ENCODE results near the gene ITSN2. TPM values are rescaled to one million over a fixed set of nuclear protein-coding genes. Genes with fewer than 3 reads are reported as not detected.

Gene ITSN2
- total RNA-seq, 1 donor from 2014 or later = 19.6 TPM

DNA sequence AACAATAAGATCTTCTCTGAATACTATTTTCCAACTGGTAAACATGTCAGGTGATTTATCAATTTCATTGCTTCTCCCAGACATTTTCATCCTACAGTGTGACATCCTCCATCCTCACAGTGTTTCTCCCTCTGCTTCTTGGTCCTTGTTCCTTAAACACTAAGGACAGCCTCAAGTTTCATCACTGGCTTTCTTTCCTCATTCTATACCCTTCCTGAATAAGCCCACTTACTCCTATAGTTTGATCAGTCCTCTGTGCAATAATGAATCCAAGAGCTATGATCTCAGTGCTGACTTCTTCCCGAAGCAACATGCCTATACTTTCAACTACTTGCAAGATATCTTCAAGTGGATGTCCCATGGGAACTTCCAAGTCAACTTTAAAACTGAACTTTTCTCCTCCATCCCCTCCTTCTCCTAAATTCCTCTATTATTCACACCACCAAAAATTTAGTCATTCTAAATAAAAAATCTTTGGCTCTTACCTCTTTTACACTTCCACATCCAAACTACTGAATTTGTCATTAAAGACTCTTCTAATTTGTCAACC lies 97.8 kb downstream of the ITSN2 start:
- peaks cover 17% of the 10 kb centered on the region for H3K36me3 Mint-ChIP-seq
- no peaks in the 10 kb centered on the region for H3K9me3 Mint-ChIP-seq
- peak overlapping the region; percentile 48 for H3K27ac Mint-ChIP-seq
- TF ChIP-seq, protein P1, sequence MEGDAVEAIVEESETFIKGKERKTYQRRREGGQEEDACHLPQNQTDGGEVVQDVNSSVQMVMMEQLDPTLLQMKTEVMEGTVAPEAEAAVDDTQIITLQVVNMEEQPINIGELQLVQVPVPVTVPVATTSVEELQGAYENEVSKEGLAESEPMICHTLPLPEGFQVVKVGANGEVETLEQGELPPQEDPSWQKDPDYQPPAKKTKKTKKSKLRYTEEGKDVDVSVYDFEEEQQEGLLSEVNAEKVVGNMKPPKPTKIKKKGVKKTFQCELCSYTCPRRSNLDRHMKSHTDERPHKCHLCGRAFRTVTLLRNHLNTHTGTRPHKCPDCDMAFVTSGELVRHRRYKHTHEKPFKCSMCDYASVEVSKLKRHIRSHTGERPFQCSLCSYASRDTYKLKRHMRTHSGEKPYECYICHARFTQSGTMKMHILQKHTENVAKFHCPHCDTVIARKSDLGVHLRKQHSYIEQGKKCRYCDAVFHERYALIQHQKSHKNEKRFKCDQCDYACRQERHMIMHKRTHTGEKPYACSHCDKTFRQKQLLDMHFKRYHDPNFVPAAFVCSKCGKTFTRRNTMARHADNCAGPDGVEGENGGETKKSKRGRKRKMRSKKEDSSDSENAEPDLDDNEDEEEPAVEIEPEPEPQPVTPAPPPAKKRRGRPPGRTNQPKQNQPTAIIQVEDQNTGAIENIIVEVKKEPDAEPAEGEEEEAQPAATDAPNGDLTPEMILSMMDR (IDR thresholded peaks at IDR 0.05; ENCODE audit: unreplicated experiment) = no peak
- no peak overlapping the region for H3K4me3 Mint-ChIP-seq
- no peaks in the 10 kb centered on the region for H3K27me3 Mint-ChIP-seq (ENCODE audit: low read depth)
- H3K4me1 Mint-ChIP-seq = peaks cover 5% of the 10 kb centered on the region
- no peak for DNase-seq (ENCODE audit: low spot score in 2 of 2, unreplicated experiment in 2 of 2)

DNA sequence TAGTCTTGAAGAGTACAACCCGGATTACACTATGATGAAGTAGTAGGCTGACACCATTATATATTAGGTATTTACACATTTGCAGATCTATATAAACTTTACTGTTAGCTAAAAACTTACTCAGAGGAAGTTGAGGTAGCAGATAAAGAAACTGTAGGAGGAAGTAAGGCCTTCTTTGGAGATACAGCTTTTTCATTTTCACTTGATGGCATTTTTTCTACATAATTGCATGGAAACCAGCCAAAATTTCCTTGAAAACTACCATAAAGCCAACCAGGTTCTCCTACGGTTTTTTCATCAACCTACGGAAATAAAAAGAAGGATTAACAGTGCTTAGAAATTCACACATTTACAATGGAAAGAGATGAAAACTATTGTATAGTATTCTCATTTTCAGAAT lies 98.9 kb downstream of the ITSN2 start:
- Mint-ChIP-seq H3K9me3 (no peaks in the 10 kb centered on the region), H3K4me3 (no peak overlapping the region), H3K27ac (no peak overlapping the region), H3K27me3 (ENCODE audit: low read depth) (no peaks in the 10 kb centered on the region), H3K4me1 (peaks cover 5% of the 10 kb centered on the region), H3K36me3 (peaks cover 22% of the 10 kb centered on the region)
- DNase-seq (ENCODE audit: low spot score in 2 of 2, unreplicated experiment in 2 of 2) = no peak
- TF ChIP-seq, protein P1 (IDR thresholded peaks at IDR 0.05; ENCODE audit: unreplicated experiment) = no peak

DNA sequence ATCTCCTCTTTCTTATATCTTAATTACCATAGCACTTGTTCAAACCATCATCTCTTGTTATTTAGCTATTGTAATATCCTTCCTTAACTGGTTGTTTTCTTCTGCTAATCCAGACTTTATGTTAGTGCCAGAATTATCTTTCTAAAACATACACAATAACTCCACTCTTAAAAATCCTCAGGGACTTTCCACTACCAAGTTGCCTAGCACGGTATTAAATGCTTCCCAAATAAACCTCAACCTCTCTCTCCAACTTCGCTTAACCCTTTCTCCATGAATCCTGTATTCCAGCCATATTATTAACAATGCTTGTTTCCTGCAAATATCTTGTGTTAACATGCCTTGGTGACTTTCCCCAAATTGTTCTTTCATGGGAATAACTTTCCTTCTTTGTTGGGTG lies 101.0 kb downstream of the ITSN2 start:
- no peak overlapping the region for H3K4me3 Mint-ChIP-seq
- no peaks in the 10 kb centered on the region for H3K27me3 Mint-ChIP-seq (ENCODE audit: low read depth)
- peaks cover 5% of the 10 kb centered on the region for H3K4me1 Mint-ChIP-seq
- H3K27ac Mint-ChIP-seq = no peak overlapping the region
- DNase-seq (ENCODE audit: low spot score in 2 of 2, unreplicated experiment in 2 of 2) = no peak
- TF ChIP-seq, protein P1 (IDR thresholded peaks at IDR 0.05; ENCODE audit: unreplicated experiment) = no peak
- no peaks in the 10 kb centered on the region for H3K9me3 Mint-ChIP-seq
- H3K36me3 Mint-ChIP-seq = peaks cover 13% of the 10 kb centered on the region

DNA sequence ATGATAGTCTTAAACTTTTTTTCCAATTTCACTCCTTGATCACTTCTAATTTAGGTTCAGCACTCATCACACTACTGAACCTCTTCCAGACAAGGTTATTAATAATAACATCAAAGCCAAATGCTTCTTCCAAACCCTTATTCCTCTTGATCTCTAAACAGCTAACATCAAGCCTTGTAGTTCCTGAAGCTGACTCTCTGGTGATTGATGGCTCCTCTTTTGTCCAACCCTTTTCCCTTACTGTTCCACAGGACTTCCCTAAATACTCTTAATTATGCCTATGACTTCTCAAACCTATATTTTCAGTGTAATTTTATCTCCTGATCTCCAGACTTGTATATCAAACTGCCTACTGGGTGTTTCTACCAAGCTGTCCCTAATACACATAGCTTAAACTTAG lies 101.6 kb downstream of the ITSN2 start:
- TF ChIP-seq, protein P1 (IDR thresholded peaks at IDR 0.05; ENCODE audit: unreplicated experiment) = no peak
- no peaks in the 10 kb centered on the region for H3K27me3 Mint-ChIP-seq (ENCODE audit: low read depth)
- H3K9me3 Mint-ChIP-seq = no peaks in the 10 kb centered on the region
- no peak overlapping the region for H3K27ac Mint-ChIP-seq
- DNase-seq (ENCODE audit: low spot score in 2 of 2, unreplicated experiment in 2 of 2) = no peak
- peaks cover 5% of the 10 kb centered on the region for H3K4me1 Mint-ChIP-seq
- no peak overlapping the region for H3K4me3 Mint-ChIP-seq
- H3K36me3 Mint-ChIP-seq = peaks cover 13% of the 10 kb centered on the region

DNA sequence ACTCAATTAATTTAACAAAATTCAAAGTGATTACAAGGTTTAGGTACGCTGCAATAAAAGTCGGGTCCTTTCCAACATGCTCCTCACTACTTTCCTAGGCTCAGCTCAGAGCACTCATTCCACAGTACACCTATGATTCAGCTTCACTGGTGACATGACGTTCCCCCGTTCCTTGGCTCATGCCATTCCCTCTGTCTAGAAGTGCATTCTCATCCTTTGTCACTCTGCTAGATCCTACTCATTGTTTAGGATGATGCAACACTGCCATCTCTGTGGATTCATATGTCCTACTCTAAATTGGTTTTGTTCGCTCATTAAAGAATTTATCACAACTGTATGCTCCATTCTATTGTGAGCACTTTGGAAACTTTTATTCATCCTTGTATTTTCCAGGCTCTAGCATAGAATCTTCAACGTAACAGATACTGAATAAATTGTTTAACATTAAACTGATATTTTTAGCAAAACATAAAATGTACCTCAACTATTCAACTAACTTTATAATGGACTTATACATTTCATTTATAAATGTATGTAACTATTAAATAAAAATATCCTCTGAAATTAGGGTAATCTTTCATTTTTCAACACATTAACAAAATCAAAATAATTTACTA lies 106.9 kb downstream of the ITSN2 start:
- Mint-ChIP-seq H3K27me3 (ENCODE audit: low read depth) (no peaks in the 10 kb centered on the region), H3K27ac (no peak overlapping the region), H3K4me3 (no peak overlapping the region), H3K4me1 (no peaks in the 10 kb centered on the region), H3K9me3 (no peaks in the 10 kb centered on the region), H3K36me3 (peaks cover 23% of the 10 kb centered on the region)
- DNase-seq (ENCODE audit: low spot score in 2 of 2, unreplicated experiment in 2 of 2) = no peak
- TF ChIP-seq, protein P1 (IDR thresholded peaks at IDR 0.05; ENCODE audit: unreplicated experiment) = no peak
